ENCODE measurements around the gene B3GNT4. TPM values are rescaled to one million over a fixed set of nuclear protein-coding genes. Genes with fewer than 3 reads are reported as not detected.
A peak's percentile ranks its signal among the peaks of the same experiment; 100 is the strongest.

The B3GNT4 gene
- total RNA-seq, 2 experiments from 2014 or later: not detected

DNA sequence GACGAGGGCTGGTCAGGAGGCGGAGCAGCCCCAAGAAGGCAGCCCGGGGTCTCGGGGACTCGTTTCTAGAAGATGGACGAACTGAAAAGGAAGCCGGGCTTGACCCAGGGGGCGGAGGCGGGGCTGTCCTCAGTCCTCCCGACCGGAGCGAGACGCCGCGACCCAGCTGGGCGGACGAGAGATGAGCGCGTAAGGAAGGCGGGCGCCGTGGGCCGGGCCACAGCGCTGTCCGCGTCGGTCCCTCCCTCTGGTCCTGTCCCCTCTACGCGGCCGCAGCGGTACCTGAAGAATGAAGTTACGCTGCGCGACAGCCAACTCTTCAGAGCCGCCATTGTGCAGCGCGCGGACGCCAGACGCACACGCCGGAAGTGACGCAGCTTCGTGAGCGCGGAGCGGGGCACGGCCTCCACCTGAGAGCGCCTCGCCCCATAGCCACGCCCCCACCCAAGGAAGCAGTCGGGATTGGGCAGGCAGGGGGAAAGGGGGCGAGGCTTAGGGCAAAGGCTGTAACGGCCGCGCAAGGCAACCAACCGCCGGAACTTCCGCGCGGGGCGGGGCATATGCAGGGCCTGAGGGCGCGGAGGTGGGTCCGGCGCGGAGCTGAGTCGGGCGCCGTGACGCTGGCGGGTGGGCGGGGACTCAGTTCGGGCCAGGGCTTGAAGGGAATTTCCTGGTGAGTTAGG, 22.3 kb downstream of the B3GNT4 start, which contains the start of gene DIABLO:
DIABLO (minus strand) TSS at position 370 of the 683 bp plus-strand sequence; CDS start at position 332, 38 bp downstream.
- H3K4me1 Mint-ChIP-seq (ENCODE audit: low read depth): peaks cover 38% of the 10 kb centered on the region
- no peaks in the 10 kb centered on the region for H3K9me3 Mint-ChIP-seq
- intact Hi-C loops (cut with DNase I, micrococcal nuclease): loop anchor here (1.0 to 5.0 kb wide), 6 partner anchors 19 to 746 kb away; partner anchors contain the start of genes DENR (in 1 of the 2), KNTC1 (in 1 of the 2), RSRC2 (in 1 of the 2) and VPS33A (in 1 of the 2)
- POLR2A ChIA-PET: interaction anchor here (0.6 to 7.6 kb wide), 27 partner anchors 10 to 1972 kb away, joined by 3 to 123 read pairs (median 5); partner anchors contain the start of genes B3GNT4, CFAP251, KNTC1 and MPHOSPH9
- H3K4me3 ChIP-seq (ENCODE audit: low read length): peak within 1 kb of the TSS; percentile 94
- H3K4me3 Mint-ChIP-seq: peak within 1 kb of the TSS; percentile 95
- ATAC-seq (ENCODE audit: poor library complexity) (peak; percentile 94), DNase-seq (peak; percentile 99 to 100 (median 100))
- peak within 1 kb of the TSS; percentile 95 for H3K27ac Mint-ChIP-seq
- peaks cover 57% of the 10 kb centered on the region for H3K36me3 Mint-ChIP-seq (ENCODE audit: low read depth)
- CTCF ChIA-PET: interaction anchor here (0.5 to 3.4 kb wide), 2 partner anchors 40 to 111 kb away, joined by 6 to 24 read pairs; partner anchors contain the start of gene VPS33A
- H3K27me3 Mint-ChIP-seq: no peaks in the 10 kb centered on the region
- TF ChIP-seq CTCF (IDR thresholded peaks at IDR 0.05): no peak
- H3K9me3 ChIP-seq (ENCODE audit: control insufficient read depth in 1 of 2, insufficient read depth in 1 of 2, low read length in 2 of 2): no peaks in the 10 kb centered on the region
- no peaks in the 10 kb centered on the region for H3K27me3 ChIP-seq (ENCODE audit: control insufficient read depth in 1 of 2, insufficient read depth in 2 of 2, low read length in 2 of 2)
- H3K4me1 ChIP-seq (ENCODE audit: insufficient read depth, low read length): peaks cover 37% of the 10 kb centered on the region
- peaks cover 48% of the 10 kb centered on the region for H3K36me3 ChIP-seq (ENCODE audit: insufficient read depth, low read length)
- peak within 1 kb of the TSS; percentile 95 to 97 for H3K27ac ChIP-seq (ENCODE audit: low read depth in 1 of 2, low read length in 2 of 2)

DNA sequence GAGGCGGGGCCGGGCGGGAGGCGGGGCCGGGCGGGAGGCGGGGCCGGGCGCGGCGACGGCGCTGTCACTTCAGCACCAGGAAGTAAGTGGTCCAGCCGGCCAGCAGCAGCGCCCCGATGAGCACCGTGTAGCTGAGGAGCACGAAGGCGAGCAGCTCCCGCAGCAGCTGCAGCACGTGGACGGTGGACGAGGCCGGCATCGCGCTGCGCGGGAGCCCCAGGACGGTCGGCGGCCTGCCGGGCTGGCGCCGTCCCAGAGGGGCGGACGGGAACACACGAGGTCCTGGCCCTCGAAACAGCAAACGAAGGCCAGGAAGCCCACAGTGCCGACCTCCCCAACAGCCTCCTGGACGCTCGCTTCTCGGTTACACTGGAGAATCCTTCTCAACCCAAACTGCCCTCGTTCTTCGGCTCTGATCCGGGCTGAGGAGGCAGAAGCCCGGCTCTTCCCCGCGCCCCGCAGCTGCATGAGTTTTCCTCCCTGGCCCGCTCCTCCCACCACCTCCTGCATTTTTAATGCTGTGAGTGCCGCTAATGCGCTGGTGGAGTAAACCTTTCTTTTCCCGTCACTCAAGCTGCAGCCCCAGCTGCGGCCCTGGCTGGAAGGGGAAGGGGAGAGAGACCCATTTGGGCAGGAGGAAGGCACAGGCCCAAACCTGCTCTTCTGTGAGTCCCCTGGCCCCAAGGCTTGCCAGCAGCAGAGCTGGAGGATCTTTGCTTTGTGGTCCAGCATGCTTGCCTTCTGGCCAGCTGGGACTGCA, 23.0 kb downstream of the B3GNT4 start:
- Mint-ChIP-seq H3K4me1 (ENCODE audit: low read depth) (peaks cover 34% of the 10 kb centered on the region), H3K9me3 (no peaks in the 10 kb centered on the region), H3K4me3 (peak overlapping the region; percentile 78), H3K27me3 (no peaks in the 10 kb centered on the region), H3K36me3 (ENCODE audit: low read depth) (peaks cover 57% of the 10 kb centered on the region), H3K27ac (peak overlapping the region; percentile 95)
- Histone ChIP-seq H3K4me1 (ENCODE audit: insufficient read depth, low read length) (peaks cover 37% of the 10 kb centered on the region), H3K9me3 (ENCODE audit: control insufficient read depth in 1 of 2, insufficient read depth in 1 of 2, low read length in 2 of 2) (no peaks in the 10 kb centered on the region), H3K27me3 (ENCODE audit: control insufficient read depth in 1 of 2, insufficient read depth in 2 of 2, low read length in 2 of 2) (no peaks in the 10 kb centered on the region), H3K4me3 (ENCODE audit: low read length) (peak overlapping the region; percentile 49), H3K27ac (ENCODE audit: low read depth in 1 of 2, low read length in 2 of 2) (peak overlapping the region in 1 of 2 donors; percentile 33), H3K36me3 (ENCODE audit: insufficient read depth, low read length) (peaks cover 48% of the 10 kb centered on the region)
- no peak for ATAC-seq (ENCODE audit: poor library complexity)
- intact Hi-C loops (cut with DNase I, micrococcal nuclease): loop anchor here (1.0 to 5.0 kb wide), 5 partner anchors 18 to 746 kb away; partner anchors contain the start of genes DENR (in 1 of the 2), KNTC1 (in 1 of the 2), RSRC2 (in 1 of the 2) and VPS33A (in 1 of the 2)
- no peak for DNase-seq
- TF ChIP-seq CTCF (IDR thresholded peaks at IDR 0.05): no peak
- ChIA-PET CTCF (interaction anchor here (0.5 to 3.4 kb wide), 2 partner anchors 40 to 112 kb away, joined by 6 to 24 read pairs; partner anchors contain the start of gene VPS33A), POLR2A (interaction anchor here (0.6 to 7.6 kb wide), 26 partner anchors 11 to 1973 kb away, joined by 3 to 123 read pairs (median 5); partner anchors contain the start of genes B3GNT4, CFAP251, KNTC1 and MPHOSPH9)

DNA sequence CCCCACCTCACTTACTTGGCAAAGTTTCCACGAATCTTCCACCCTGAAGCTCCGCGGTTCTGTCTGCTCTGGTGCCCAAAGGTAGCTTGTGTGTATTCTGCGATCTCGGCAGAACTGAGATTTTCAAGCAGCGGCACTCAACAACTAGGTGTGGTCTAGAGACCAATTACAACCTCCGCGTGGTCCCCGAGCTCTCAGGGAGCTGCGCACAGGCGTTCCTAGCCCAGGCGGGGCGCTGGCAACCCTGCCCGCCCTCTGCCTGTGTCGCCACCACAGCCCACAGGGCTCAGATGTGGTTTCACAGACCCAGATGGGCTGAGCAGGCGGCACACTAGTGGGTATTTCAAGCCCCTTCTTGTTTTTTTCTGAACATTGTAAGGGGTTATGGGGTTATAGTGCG, 23.8 kb downstream of the B3GNT4 start:
- Histone ChIP-seq H3K36me3 (ENCODE audit: insufficient read depth, low read length) (peaks cover 49% of the 10 kb centered on the region), H3K4me3 (ENCODE audit: low read length) (peak overlapping the region; percentile 49), H3K9me3 (ENCODE audit: control insufficient read depth in 1 of 2, insufficient read depth in 1 of 2, low read length in 2 of 2) (no peaks in the 10 kb centered on the region), H3K27ac (ENCODE audit: low read depth in 1 of 2, low read length in 2 of 2) (no peak overlapping the region), H3K4me1 (ENCODE audit: insufficient read depth, low read length) (peaks cover 37% of the 10 kb centered on the region), H3K27me3 (ENCODE audit: control insufficient read depth in 1 of 2, insufficient read depth in 2 of 2, low read length in 2 of 2) (no peaks in the 10 kb centered on the region)
- Mint-ChIP-seq H3K36me3 (ENCODE audit: low read depth) (peaks cover 59% of the 10 kb centered on the region), H3K4me1 (ENCODE audit: low read depth) (peaks cover 34% of the 10 kb centered on the region), H3K27me3 (no peaks in the 10 kb centered on the region), H3K27ac (no peak overlapping the region), H3K4me3 (peak overlapping the region; percentile 78), H3K9me3 (no peaks in the 10 kb centered on the region)
- intact Hi-C loops (cut with DNase I, micrococcal nuclease): loop anchor here (2.0 to 5.0 kb wide), 4 partner anchors 17 to 745 kb away; partner anchors contain the start of genes DENR (in 1 of the 2), KNTC1 (in 1 of the 2) and RSRC2 (in 1 of the 2)
- ChIA-PET POLR2A (interaction anchor here (2.4 to 7.6 kb wide), 3 partner anchors 17 to 39 kb away, joined by 15 to 123 read pairs (median 49); partner anchors contain the start of gene VPS33A), CTCF (interaction anchor here (3.4 kb wide), 1 partner anchor 39 kb away, joined by 24 read pairs; the partner anchor contains the start of gene VPS33A)
- peak in 7 of 14 experiments; percentile 13 to 88 (median 41) for DNase-seq
- no peak for TF ChIP-seq CTCF (IDR thresholded peaks at IDR 0.05)
- no peak for ATAC-seq (ENCODE audit: poor library complexity)
